Measurements from ENCODE around the gene CARD11. TPM values are rescaled to one million over a fixed set of nuclear protein-coding genes. Genes with fewer than 3 reads are reported as not detected.
A peak's percentile ranks its signal among the peaks of the same experiment; 100 is the strongest.

CARD11 gene
- total RNA-seq, 1 donor from 2014 or later = 6.3 TPM

DNA sequence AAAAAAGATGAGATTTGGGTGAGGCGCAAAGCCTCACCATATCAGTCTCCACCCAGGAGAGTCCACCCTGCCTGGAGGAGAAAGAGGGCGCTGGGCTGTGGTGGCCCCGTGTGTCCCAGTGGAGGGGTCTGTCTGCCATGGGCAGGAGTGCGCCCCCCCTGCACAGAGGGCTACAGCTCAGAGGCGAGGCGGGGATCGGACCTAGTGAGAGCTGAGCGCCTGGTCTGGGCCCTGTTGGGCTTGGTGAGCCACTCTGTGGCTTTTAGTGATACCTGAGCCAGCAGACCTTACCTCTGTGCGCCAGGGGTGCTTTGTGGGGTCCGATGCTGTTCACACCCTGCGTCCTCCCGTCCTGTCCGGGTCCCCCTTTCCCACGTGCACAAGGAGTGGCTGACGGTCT lies 173.7 kb downstream of the CARD11 start:
- TF ChIP-seq CTCF (IDR thresholded peaks at IDR 0.05; ENCODE audit: insufficient read depth, low read length, severe bottlenecking) = no peak
- DNase-seq (ENCODE audit: low read depth) (no peak), FAIRE-seq (no peak)
- Histone ChIP-seq H3K36me3 (ENCODE audit: control insufficient read depth, insufficient read depth, low read length) (no peaks in the 10 kb centered on the region), H3K27me3 (ENCODE audit: control insufficient read depth, insufficient read depth, low read length) (no peaks in the 10 kb centered on the region), H3K4me3 (ENCODE audit: low read depth, low read length) (no peak overlapping the region)

DNA sequence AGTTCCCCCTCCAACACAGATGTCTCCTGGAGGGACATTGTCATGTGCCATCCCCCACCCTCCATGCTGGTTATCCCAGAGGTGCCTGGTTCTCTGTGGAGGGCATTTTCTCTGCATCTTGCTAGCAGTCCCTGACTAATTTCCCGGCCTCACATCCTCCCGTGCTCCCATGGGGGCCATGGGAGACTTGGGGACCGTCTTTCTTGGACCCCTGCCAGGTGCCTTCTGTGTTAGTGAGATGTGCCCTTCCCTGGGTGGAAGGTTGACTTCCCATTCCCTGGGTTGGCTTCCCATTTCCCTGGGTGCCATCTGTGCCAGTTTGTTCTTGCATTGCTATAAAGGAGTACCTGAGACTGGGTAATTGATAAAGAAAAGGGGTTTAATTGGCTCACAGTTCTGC lies 177.1 kb downstream of the CARD11 start:
- TF ChIP-seq CTCF (IDR thresholded peaks at IDR 0.05; ENCODE audit: insufficient read depth, low read length, severe bottlenecking) = no peak
- DNase-seq (ENCODE audit: low read depth) (no peak), FAIRE-seq (no peak)
- H3K27me3 ChIP-seq (ENCODE audit: control insufficient read depth, insufficient read depth, low read length) = no peaks in the 10 kb centered on the region
- no peaks in the 10 kb centered on the region for H3K36me3 ChIP-seq (ENCODE audit: control insufficient read depth, insufficient read depth, low read length)
- H3K4me3 ChIP-seq (ENCODE audit: low read depth, low read length) = no peak overlapping the region

- FAIRE-seq (peak; percentile 52), DNase-seq (ENCODE audit: low read depth) (peak; percentile 60)
- Histone ChIP-seq H3K36me3 (ENCODE audit: control insufficient read depth, insufficient read depth, low read length) (no peaks in the 10 kb centered on the region), H3K4me3 (ENCODE audit: low read depth, low read length) (no peak overlapping the region), H3K27me3 (ENCODE audit: control insufficient read depth, insufficient read depth, low read length) (no peaks in the 10 kb centered on the region)
- TF ChIP-seq CTCF (IDR thresholded peaks at IDR 0.05; ENCODE audit: insufficient read depth, low read length, severe bottlenecking) = peak; percentile 86
These were observed 178.5 kb downstream of the CARD11 start for GRCh38 chr7:2864999-2865670.

DNA sequence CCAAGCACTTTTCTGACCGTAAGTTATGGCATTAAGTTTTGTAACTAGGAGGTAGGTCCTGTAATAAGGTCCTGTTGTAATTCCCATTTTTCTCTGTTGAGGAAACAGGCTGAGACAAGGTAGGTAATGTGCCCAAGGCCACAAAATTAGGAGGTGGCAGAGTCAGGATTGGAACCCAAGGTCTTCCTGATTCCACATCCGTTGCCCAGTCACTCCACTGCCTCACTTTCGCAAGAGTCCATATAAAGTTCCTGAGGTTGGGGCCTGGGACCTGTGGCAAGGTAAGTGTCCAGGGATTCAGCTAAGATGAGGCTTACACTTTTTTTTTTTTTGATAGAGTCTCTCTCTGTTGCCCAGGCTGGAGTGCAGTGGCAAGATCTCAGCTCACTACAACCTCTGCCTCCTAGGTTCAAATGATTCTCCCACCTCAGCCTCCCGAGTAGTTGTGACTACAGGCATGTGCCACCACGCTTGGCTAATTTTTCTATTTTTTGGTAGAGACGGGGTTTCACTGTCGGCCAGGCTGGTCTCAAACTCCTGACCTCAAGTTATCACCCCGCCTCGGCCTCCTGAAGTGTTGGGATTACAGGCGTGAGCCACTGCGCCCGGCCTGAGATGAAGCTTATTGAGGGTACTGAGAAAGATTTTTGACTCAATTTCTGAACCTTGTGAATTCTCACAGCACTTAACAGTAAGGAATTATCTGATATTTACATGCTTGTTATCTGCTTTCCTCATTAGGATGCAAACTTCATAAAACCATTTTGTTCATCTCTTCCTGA lies 179.3 kb downstream of the CARD11 start:
- no peak for FAIRE-seq
- Histone ChIP-seq H3K27me3 (ENCODE audit: control insufficient read depth, insufficient read depth, low read length) (no peaks in the 10 kb centered on the region), H3K36me3 (ENCODE audit: control insufficient read depth, insufficient read depth, low read length) (no peaks in the 10 kb centered on the region), H3K4me3 (ENCODE audit: low read depth, low read length) (no peak overlapping the region)
- DNase-seq (ENCODE audit: low read depth) = peak; percentile 45
- TF ChIP-seq CTCF (IDR thresholded peaks at IDR 0.05; ENCODE audit: insufficient read depth, low read length, severe bottlenecking) = no peak

DNA sequence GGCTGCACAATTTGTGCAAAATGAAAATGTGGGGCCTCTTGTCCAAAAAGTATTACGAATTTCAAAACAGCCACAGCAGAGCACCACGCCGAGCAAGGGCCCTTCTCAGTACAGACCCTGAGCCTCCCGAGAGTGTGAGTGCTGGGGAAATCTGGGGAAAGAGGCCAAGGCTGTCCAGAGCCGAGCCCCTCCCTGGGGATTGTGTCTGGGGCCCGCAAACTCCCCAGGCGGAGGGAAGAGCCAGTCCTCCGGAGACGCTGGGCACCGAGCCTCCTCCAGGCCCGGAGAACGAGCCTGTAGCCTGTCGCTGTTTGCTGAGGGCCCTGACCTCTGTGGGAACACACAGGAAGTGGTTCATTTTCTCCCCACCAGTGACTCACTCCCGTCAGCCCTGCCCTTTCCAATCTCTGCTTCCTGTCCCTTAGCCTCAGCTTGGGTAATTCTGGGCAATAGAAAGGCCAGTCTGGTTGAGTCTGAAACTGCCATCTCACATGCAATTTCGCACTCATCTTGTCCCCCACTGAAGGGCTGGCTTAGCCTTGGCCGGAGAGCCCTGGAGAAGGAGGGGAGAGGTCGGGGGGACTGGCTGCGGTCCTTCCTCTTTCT lies 180.1 kb downstream of the CARD11 start:
- TF ChIP-seq CTCF (IDR thresholded peaks at IDR 0.05; ENCODE audit: insufficient read depth, low read length, severe bottlenecking) = no peak
- H3K36me3 ChIP-seq (ENCODE audit: control insufficient read depth, insufficient read depth, low read length) = no peaks in the 10 kb centered on the region
- FAIRE-seq = peak; percentile 86
- no peak overlapping the region for H3K4me3 ChIP-seq (ENCODE audit: low read depth, low read length)
- no peaks in the 10 kb centered on the region for H3K27me3 ChIP-seq (ENCODE audit: control insufficient read depth, insufficient read depth, low read length)
- DNase-seq (ENCODE audit: low read depth) = peak; percentile 89
